ENCODE data around the gene LGALSL.

DNA sequence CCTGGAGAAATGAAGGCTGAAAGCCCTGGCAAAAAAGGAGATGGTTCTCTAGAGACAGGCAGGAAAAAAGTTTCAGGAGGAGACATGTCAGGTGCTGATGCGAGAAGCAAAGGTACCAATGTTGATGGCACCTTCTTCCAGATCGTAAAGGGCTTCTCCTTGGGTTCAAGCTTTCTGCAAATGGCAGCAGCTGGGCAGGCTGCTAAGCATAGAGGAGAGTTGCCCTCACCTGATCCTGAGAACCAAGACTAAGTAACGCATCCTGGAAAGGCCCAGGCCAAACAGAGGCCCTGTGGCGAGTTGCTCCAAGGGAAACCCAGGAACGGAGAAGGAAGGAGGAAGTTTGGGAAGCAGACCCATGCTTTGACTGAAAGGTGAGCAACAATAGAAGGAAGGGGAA, 46.6 kb downstream of the LGALSL start:
- TF ChIP-seq EZH2phosphoT487 (conservative IDR thresholded peaks at IDR 0.05; ENCODE audit: low read length) = no peak
- TF ChIP-seq, protein P1, sequence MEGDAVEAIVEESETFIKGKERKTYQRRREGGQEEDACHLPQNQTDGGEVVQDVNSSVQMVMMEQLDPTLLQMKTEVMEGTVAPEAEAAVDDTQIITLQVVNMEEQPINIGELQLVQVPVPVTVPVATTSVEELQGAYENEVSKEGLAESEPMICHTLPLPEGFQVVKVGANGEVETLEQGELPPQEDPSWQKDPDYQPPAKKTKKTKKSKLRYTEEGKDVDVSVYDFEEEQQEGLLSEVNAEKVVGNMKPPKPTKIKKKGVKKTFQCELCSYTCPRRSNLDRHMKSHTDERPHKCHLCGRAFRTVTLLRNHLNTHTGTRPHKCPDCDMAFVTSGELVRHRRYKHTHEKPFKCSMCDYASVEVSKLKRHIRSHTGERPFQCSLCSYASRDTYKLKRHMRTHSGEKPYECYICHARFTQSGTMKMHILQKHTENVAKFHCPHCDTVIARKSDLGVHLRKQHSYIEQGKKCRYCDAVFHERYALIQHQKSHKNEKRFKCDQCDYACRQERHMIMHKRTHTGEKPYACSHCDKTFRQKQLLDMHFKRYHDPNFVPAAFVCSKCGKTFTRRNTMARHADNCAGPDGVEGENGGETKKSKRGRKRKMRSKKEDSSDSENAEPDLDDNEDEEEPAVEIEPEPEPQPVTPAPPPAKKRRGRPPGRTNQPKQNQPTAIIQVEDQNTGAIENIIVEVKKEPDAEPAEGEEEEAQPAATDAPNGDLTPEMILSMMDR (IDR thresholded peaks at IDR 0.05; ENCODE audit: insufficient read depth, low read length, poor library complexity, severe bottlenecking) = no peak
